Activated T-cell treated with anti-CD3 and anti-CD28 coated beads, Interleukin-2, amount 50 U/mL, for 72 hours (primary cell): ENCODE measurements around the gene TMEM9B. TPM values are rescaled to one million over a fixed set of nuclear protein-coding genes. Genes with fewer than 3 reads are reported as not detected.
"Not testable (repeated sequence)": the region's sequence is repeated elsewhere in the genome, so short reads cannot be mapped to it uniquely, and the experiment has no call there.

Experiments
- ATAC-seq, 2 donors: fragments of 150-1000 bp; cut with Tn5 transposase; replicated peaks in 1 of 2; 2 replicates each; pipeline ENCODE4 v1.10.0; 2021; ENCODE audit warnings: moderate library complexity in 2 of 2, mild to moderate bottlenecking in 1 of 2
- DNase-seq, 2 donors: peaks; one replicate each; pipeline ENCODE4 v3.0.0; 2021 to 2022; ENCODE audit warnings: mixed read lengths in 1 of 2
- H3K27ac Mint-ChIP-seq: one replicate; pipeline ENCODE4 v1.8.0; 2022; ENCODE audit warnings: mild to moderate bottlenecking, moderate library complexity, mixed read lengths
- H3K27me3 Mint-ChIP-seq: one replicate; pipeline ENCODE4 v1.8.0; 2022; ENCODE audit warnings: low read depth, mixed read lengths
- H3K36me3 Mint-ChIP-seq, 2 donors: one replicate each; pipeline ENCODE4 v1.8.0; 2022; ENCODE audit warnings: mixed read lengths in 2 of 2, mild to moderate bottlenecking in 1 of 2; ENCODE audit not compliant: insufficient read depth in 2 of 2
- H3K4me1 Mint-ChIP-seq: one replicate; pipeline ENCODE4 v1.8.0; 2022; ENCODE audit warnings: low read depth, mixed read lengths
- H3K4me3 Mint-ChIP-seq, 2 donors: one replicate each; pipeline ENCODE4 v1.8.0; 2022; ENCODE audit warnings: mild to moderate bottlenecking in 2 of 2, mixed read lengths in 2 of 2, moderate library complexity in 2 of 2
- H3K9me3 Mint-ChIP-seq, 2 donors: one replicate each; pipeline ENCODE4 v1.8.0; 2022; ENCODE audit warnings: mixed read lengths in 2 of 2
- total RNA-seq, 2 donors: library from RNA; stranded (reverse); gene quantifications; one replicate each; pipeline ENCODE4 v1.2.3, GENCODE V29; 2022

The TMEM9B gene
- total RNA-seq, 2 donors from 2014 or later, result 19.9 to 20.7 TPM

DNA sequence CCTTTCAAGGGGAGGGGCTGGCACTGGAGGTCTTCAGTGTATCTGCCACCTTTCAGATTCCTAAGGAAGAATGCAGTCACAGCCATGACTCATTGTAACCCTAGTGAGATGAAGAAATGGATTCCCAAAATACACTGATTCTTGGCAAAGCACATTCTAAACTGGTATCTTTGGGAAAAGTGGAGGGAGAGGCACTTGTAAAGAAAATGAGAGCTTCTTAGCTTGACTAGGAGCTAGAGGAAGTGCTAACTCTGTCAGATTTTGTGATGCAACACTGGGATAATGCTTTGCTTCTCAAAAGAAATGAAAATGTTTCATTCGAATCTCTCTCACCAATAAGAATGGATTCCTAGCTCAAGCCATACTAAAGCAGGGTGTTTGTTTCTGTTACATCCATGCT is 25.2 kb upstream of the TMEM9B start:
- no peaks in the 10 kb centered on the region for H3K4me1 Mint-ChIP-seq
- no peaks in the 10 kb centered on the region for H3K36me3 Mint-ChIP-seq
- H3K27me3 Mint-ChIP-seq, result peaks cover 26% of the 10 kb centered on the region
- no peaks in the 10 kb centered on the region for H3K9me3 Mint-ChIP-seq
- ATAC-seq, result no peak
- H3K4me3 Mint-ChIP-seq, result no peak overlapping the region
- no peak for DNase-seq
- no peak overlapping the region for H3K27ac Mint-ChIP-seq

DNA sequence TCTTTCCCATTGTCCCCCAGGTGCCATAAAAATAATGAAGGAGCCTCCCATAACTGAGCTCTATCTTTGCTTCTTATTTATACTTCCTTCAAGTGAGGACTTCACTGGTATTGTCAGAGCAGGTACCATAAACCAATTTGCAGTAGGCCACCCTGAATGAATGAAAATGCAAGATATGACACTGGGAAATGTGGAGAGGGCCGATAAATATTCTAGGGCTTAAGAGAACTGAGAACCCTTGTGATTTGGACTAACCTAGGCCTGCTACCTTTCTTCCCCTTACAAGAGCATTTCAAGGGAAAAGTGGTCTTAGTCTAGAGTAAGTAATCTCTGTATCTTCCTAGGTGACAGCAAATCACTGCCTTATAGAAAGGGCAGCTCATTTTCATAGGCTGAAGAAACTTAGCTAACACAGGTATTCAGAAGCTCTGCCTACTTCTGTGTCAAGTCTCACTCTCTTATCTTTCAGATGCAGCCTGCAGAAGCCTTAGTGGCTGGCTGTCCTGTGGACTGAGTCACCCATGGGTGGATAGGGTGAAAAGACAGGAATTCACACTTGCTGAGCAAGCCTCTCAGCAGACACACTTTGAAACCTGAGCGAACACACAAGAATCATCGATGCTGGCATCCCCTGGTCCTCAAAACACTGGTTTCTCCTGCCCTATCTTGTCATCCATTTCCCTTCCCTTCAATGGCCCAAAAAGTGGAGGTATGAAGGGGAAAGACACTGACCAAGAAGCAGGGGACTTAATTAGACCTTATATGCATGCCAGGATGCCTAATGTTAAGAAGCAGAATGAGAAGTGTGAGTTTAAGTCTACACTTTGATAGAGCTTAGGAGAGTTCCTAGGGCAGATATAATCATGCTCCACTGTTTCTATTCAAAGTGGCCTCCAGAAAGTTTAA is 24.3 kb upstream of the TMEM9B start:
- Mint-ChIP-seq H3K27me3 (peaks cover 26% of the 10 kb centered on the region), H3K4me3 (no peak overlapping the region)
- no peak for DNase-seq

DNA sequence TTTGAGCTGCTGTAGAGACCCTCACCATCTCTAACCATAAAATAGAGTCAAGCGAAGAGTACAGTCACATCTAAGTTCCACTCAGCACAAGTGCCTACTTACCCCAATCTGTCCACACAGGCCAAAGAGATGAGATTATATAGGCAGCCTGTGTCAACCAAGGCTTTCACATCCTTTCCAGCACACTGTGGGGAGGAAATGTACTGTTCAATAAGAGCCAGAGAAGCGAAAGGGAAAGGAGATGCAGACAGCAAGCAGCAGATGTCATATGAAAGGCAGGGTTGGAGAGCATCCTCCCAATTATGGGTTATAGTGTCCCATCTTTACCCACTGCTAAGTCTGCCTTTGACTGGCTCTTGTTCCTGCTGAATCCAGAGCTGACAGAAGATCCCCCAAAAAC is 23.2 kb upstream of the TMEM9B start:
- DNase-seq, result no peak
- Mint-ChIP-seq H3K27ac (no peak overlapping the region), H3K9me3 (no peaks in the 10 kb centered on the region), H3K36me3 (no peaks in the 10 kb centered on the region), H3K4me3 (no peak overlapping the region), H3K4me1 (peaks cover 11% of the 10 kb centered on the region), H3K27me3 (peaks cover 20% of the 10 kb centered on the region)
- no peak for ATAC-seq

More for the DNA sequence above, 24.3 kb upstream of the TMEM9B start:
- Mint-ChIP-seq H3K9me3 (no peaks in the 10 kb centered on the region), H3K27ac (no peak overlapping the region), H3K4me1 (peaks cover 5% of the 10 kb centered on the region), H3K36me3 (no peaks in the 10 kb centered on the region)
- ATAC-seq, result peak in 1 of 2 donors; percentile 38

DNA sequence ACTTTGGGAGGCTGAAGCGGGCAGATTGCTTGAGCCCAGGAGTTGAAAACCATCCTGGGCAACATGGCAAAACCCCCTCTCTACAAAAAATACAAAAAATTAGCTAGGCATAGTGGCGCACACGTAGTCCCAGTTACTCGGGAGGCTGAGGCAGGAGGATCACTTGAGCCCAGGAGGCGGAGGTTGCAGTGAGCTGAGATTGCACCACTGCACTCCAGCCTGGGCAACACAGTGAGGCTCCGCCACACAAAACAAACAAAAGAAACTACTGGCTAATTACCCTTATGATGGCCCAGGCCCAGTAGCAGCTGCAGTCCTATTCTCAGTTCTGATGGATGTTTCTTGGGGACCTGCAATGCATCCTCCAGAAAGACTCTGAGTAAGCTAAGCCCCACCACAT is 22.5 kb upstream of the TMEM9B start:
- H3K4me1 Mint-ChIP-seq, result peaks cover 11% of the 10 kb centered on the region
- H3K9me3 Mint-ChIP-seq, H3K36me3 Mint-ChIP-seq, H3K27ac Mint-ChIP-seq, DNase-seq, ATAC-seq, H3K4me3 Mint-ChIP-seq: not testable (repeated sequence)
- H3K27me3 Mint-ChIP-seq, result peaks cover 20% of the 10 kb centered on the region

DNA sequence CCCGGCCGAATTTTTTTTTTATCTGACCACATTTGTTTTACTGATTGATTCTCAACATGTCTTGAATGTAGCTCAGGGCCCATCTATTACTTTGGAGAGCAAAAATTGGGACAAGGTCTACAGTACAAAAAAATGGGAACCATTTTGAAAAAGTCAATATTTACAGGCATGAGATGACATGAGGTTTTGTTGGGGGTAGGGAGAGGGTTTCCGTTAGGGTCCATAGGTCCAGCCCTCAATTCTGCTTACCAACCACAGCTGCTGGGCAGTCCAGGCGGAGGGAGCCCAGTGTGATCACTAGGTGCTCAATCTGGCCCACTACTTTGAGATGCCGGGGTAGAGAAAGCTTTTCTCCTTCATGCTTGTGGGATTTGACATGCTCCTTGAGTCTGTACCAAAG is 21.2 kb upstream of the TMEM9B start:
- Mint-ChIP-seq H3K27ac (no peak overlapping the region), H3K36me3 (no peaks in the 10 kb centered on the region), H3K9me3 (no peaks in the 10 kb centered on the region), H3K4me3 (no peak overlapping the region), H3K27me3 (peaks cover 20% of the 10 kb centered on the region), H3K4me1 (peaks cover 11% of the 10 kb centered on the region)
- DNase-seq (no peak), ATAC-seq (no peak)

DNA sequence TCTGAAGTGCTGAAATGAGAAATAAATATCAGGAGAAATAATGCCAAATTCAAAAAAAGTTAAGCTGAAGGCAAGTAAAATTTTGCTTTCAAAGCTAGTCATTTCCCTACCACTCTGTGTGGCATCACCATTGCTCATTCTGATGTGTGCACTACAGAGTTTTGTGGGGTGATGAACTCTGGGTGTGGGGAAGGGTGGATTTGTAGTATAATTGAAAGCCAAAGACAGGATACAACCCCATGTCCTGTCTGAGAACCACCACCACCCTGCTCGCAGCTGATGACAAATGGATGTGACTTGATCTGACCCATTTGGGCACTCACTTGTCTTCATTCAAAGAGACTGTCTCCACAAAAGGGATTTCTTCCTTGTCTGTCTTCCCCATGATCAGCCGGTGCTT is 19.3 kb upstream of the TMEM9B start:
- peak; percentile 99 to 100 for ATAC-seq
- no peaks in the 10 kb centered on the region for H3K36me3 Mint-ChIP-seq
- no peak overlapping the region for H3K4me3 Mint-ChIP-seq
- peaks cover 11% of the 10 kb centered on the region for H3K4me1 Mint-ChIP-seq
- no peak overlapping the region for H3K27ac Mint-ChIP-seq
- DNase-seq, result peak; percentile 49 to 54
- peaks cover 12% of the 10 kb centered on the region for H3K27me3 Mint-ChIP-seq
- no peaks in the 10 kb centered on the region for H3K9me3 Mint-ChIP-seq

DNA sequence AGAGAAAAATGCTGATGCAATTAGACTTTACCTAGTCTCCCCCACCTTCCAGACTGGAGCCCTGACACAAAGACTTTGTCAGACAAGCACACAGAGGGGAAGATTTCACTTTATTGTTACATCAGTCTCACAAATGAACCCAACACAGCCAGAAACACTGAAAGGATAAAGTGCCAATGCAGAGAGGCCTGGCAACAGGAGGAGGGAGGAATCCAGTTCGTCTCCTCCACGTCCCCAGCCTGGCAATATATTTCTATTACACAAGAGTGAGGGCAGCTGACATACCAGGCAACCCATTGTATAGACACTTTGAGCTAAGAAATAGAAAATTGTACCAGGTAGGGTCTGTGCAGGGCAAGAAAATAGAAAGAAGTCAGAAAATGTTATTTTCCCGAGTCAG is 16.2 kb upstream of the TMEM9B start:
- H3K4me3 Mint-ChIP-seq, result no peak overlapping the region
- H3K27me3 Mint-ChIP-seq, result no peaks in the 10 kb centered on the region
- DNase-seq (no peak), ATAC-seq (no peak)
- H3K9me3 Mint-ChIP-seq, result no peaks in the 10 kb centered on the region
- peaks cover 11% of the 10 kb centered on the region for H3K4me1 Mint-ChIP-seq
- no peaks in the 10 kb centered on the region for H3K36me3 Mint-ChIP-seq
- no peak overlapping the region for H3K27ac Mint-ChIP-seq

DNA sequence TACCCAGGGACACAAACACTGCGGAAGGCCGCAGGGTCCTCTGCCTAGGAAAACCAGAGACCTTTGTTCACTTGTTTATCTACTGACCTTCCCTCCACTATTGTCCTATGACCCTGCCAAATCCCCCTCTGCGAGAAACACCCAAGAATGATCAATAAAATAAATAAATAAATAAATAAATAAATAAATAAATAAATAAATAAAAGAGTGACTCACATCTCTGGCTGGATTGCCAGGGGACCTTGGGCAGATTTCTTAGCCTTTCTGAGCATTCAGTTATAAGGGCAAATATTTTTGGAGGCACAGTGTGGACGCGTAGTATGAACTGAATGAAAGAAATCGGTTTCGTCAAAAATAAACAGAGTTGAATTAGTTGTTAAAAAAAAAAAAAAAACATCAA is 15.1 kb upstream of the TMEM9B start:
- H3K4me3 Mint-ChIP-seq, DNase-seq, H3K9me3 Mint-ChIP-seq, H3K27ac Mint-ChIP-seq, ATAC-seq, H3K27me3 Mint-ChIP-seq, H3K36me3 Mint-ChIP-seq: not testable (repeated sequence)
- H3K4me1 Mint-ChIP-seq, result peaks cover 11% of the 10 kb centered on the region

DNA sequence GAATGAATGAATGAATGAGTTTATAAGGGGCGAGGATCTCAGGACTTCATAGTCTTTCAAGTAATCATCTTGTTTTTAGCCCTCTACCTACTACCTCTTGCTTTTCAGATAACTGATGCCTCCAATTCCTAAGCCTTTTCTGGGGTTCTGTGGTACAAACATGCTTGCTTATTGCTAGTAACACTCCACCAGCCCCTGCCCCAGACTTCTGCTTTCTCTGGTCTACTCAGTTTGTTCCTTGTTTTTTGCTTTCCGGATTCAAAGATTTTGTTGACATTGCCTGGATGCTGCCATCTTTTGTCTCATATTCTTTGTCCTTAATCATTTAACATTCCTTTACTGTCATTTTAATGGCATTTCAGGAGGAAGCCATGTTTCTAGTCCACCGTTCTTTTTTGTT is 8.9 kb upstream of the TMEM9B start:
- H3K36me3 Mint-ChIP-seq, result no peaks in the 10 kb centered on the region
- no peak overlapping the region for H3K4me3 Mint-ChIP-seq
- H3K27me3 Mint-ChIP-seq, result no peaks in the 10 kb centered on the region
- no peak for ATAC-seq
- H3K27ac Mint-ChIP-seq, result no peak overlapping the region
- H3K9me3 Mint-ChIP-seq, result no peaks in the 10 kb centered on the region
- DNase-seq, result no peak
- H3K4me1 Mint-ChIP-seq, result no peaks in the 10 kb centered on the region

DNA sequence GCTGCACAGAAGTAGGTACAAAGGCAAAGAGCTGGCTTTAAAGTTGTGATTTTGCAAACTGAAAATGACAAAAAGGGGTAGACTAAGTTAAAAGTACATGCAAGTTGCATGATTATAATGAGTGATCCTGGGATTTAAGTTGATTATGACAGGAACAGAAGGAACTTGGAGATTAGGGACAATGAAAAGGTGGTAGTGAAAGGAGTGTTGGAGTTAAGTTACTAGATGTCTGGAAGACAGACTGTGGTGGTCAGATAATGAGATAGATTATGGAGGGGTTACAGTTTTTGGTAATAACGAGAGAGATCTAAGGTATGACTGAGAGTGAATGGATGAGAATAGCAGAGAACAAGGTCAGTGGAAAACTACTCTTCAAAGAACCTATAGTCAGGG is 7.7 kb upstream of the TMEM9B start:
- Mint-ChIP-seq H3K4me3 (no peak overlapping the region), H3K27me3 (no peaks in the 10 kb centered on the region), H3K9me3 (no peaks in the 10 kb centered on the region), H3K27ac (no peak overlapping the region), H3K4me1 (no peaks in the 10 kb centered on the region), H3K36me3 (no peaks in the 10 kb centered on the region)
- DNase-seq (no peak), ATAC-seq (no peak)

DNA sequence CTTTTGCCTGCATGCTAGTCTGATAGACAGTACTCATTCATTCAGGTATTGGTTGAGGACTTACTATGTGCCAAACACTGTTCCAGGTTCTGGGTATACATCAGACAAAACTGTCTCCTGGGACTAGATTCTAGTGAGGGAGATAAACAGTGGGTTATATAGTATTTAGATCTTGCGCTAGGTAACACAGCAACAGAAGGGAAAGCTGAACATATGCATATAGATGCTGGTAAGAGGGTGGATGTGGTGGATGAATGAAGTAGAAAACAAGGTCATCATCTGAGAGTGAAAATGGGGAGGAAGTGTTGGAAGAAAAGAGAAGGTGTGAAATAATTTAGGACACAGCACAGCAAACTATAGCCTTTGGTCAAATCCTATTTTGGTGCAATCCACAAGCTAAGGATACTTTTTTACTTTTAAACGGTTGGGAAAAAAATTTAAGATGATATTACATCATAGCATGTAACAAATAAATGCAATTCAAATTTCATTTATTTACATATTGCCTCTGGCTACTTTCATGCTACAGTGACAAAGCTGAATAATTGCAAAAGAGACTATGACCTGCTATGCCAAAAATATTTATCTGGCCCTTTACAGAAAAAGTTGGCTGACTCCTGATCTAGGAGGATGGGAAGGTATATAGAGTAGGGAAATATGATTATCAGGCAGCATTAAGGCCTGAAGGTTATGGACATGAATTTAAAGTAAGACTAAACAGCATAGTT is 7.1 kb upstream of the TMEM9B start:
- no peaks in the 10 kb centered on the region for H3K27me3 Mint-ChIP-seq
- no peak overlapping the region for H3K27ac Mint-ChIP-seq
- no peaks in the 10 kb centered on the region for H3K4me1 Mint-ChIP-seq
- DNase-seq (no peak), ATAC-seq (no peak)
- H3K36me3 Mint-ChIP-seq, result no peaks in the 10 kb centered on the region
- no peak overlapping the region for H3K4me3 Mint-ChIP-seq
- H3K9me3 Mint-ChIP-seq, result no peaks in the 10 kb centered on the region

DNA sequence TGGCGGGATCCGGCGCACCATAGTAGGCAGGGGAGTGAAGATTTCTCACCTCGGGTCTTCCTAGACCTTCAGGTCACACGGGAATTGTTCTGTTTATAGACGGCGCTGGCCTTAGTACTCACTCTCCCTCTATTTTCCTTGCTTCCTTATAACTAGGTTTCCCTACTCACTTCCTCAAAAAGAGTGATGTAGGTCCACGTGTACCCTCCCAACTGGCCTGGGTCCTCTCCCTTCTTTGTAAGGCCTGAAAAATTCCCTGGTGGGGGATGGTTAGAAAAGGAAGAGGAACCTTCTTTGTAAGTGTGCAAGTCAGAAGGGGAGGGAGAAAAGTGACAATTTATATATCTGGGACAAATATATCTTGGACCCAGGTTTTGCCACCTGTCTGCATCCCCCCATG is 2.9 kb upstream of the TMEM9B start:
- Mint-ChIP-seq H3K9me3 (no peaks in the 10 kb centered on the region), H3K4me3 (no peak overlapping the region), H3K27me3 (no peaks in the 10 kb centered on the region)

DNA sequence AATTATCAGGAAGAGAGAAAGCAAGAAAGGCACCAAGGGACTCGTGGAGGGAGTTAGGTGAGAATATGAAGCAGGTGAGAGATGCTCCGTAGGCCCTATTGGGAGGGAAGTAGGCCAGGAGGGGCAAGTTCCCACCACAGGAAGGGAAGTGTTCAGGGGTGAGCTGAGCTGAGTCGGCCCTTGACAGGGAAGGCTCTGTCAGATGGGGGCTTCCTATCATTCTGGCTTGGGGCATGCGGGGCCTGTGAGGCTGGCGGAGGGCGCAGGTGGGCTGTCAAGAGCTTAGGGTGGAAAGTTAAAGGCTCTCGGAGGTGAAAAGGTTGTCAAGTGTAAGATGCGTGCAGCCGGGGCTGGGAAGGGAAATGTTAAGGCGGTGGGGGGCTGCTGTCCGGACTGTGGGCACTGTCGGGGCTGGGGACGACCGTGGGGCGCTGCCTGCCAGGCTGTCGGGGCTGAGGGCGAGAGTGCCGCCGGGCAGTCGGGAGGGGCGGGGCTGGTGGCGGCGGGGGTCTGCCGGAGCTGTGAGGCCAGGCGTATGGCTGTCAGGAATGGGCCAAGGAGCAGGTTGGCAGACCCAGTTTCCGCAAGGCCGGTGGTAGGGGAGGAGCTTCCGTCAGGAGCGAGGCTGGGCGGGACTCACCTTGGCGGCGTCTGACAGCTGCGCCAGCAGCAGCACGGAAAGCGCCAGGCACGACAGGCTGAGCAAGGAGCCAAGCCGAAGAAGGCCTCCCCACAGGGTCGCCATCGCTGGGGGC is 496 bp downstream of the TMEM9B start:
- Mint-ChIP-seq H3K9me3 (no peaks in the 10 kb centered on the region), H3K4me3 (peak overlapping the region; percentile 92 to 96), H3K27me3 (no peaks in the 10 kb centered on the region), H3K27ac (peak overlapping the region; percentile 95), H3K36me3 (peaks cover 5 to 7% of the 10 kb centered on the region in 2 donors), H3K4me1 (peaks cover 45% of the 10 kb centered on the region)
- ATAC-seq, result peak; percentile 75 to 77
- peak; percentile 80 to 85 for DNase-seq

More for the DNA sequence above, 2.9 kb upstream of the TMEM9B start:
- DNase-seq (no peak), ATAC-seq (no peak)
- Mint-ChIP-seq H3K4me1 (peaks cover 17% of the 10 kb centered on the region), H3K27ac (no peak overlapping the region), H3K36me3 (peaks cover 5% of the 10 kb centered on the region in 2 donors)
